Peyer's patch (tissue), 4 donors: ENCODE data around the gene KRTAP2-2. TPM values are rescaled to one million over a fixed set of nuclear protein-coding genes. Genes with fewer than 3 reads are reported as not detected.

Experiments used
- DNase-seq, 3 donors: peaks; one replicate each; pipeline ENCODE4 v3.0.0-alpha.2; 2017 to 2019
- H3K27ac ChIP-seq, 4 donors: fragments of 200-600 bp; sonication (generic); one replicate each; pipeline ENCODE4 v1.5.1; 2016 to 2019
- H3K27me3 ChIP-seq, 2 donors: fragments of 200-600 bp; sonication (generic); one replicate each; pipeline ENCODE4 v1.5.1; 2019
- H3K36me3 ChIP-seq, 3 donors: fragments of 200-600 bp; sonication (generic); one replicate each; pipeline ENCODE4 v1.5.1; 2016 to 2019
- H3K4me1 ChIP-seq, 4 donors: fragments of 200-600 bp; sonication (generic); one replicate each; pipeline ENCODE4 v1.5.1; 2016 to 2019
- H3K4me3 ChIP-seq, 4 donors: fragments of 200-600 bp; sonication (generic); 1 replicate in 3 of 4; 2 replicates in 1 of 4; pipeline ENCODE4 v1.5.1; 2016 to 2019; ENCODE audit warnings: mild to moderate bottlenecking in 1 of 4
- H3K9me3 ChIP-seq, 4 donors: fragments of 200-600 bp; sonication (generic); one replicate each; pipeline ENCODE4 v1.5.1; 2016 to 2019; ENCODE audit warnings: mild to moderate bottlenecking in 1 of 4
- POLR2A ChIP-seq, 2 donors: fragments of 450-650 bp; IDR thresholded peaks; one replicate each; pipeline ENCODE4 v1.5.1; 2017; ENCODE audit warnings: antibody characterized with exemption in 2 of 2, mild to moderate bottlenecking in 2 of 2, moderate library complexity in 2 of 2
- total RNA-seq, 4 donors: library from RNA; depleted of rRNA; stranded (reverse); fragments of >200 nt; gene quantifications; one replicate each; pipeline ENCODE4 v1.1.0, GENCODE V29; 2016
- TF ChIP-seq, protein P1 (sequence below), 6 experiments: fragments of 450-650 bp in 4 of 6; fragments of 200-600 bp in 2 of 6; sonication (generic) in 1 of 6; IDR thresholded peaks; one replicate each; pipeline ENCODE4 v1.5.1; 2017 to 2019; ENCODE audit warnings: antibody characterized with exemption in 6 of 6, mild to moderate bottlenecking in 3 of 6, moderate library complexity in 1 of 6

The KRTAP2-2 gene
- total RNA-seq, 4 donors from 2014 or later, result not detected

DNA sequence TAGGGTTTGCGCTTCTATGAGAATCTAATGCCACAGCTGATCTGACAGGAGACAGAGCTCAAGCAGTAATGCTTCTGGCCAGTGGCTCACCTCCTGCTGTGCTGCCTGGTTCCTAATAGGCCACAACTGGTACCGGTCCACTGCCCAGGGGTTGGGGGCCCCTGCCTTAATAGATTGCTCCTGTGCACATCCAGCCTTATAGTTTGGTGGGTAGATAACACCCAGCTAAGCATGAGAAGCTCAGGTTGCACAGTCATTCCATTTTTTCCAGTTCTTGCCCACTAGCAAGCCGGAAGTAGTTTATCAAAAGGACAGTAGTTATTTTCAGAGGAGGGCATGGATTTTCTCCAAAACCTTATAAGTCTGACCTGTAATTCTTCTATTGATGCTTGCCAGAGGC is 35.6 kb downstream of the KRTAP2-2 start:
- Histone ChIP-seq H3K27ac (no peak overlapping the region), H3K27me3 (no peaks in the 10 kb centered on the region), H3K9me3 (no peaks in the 10 kb centered on the region), H3K4me1 (no peaks in the 10 kb centered on the region), H3K4me3 (no peak overlapping the region), H3K36me3 (no peaks in the 10 kb centered on the region)
- no peak for TF ChIP-seq POLR2A (IDR thresholded peaks at IDR 0.05)
- TF ChIP-seq, protein P1, sequence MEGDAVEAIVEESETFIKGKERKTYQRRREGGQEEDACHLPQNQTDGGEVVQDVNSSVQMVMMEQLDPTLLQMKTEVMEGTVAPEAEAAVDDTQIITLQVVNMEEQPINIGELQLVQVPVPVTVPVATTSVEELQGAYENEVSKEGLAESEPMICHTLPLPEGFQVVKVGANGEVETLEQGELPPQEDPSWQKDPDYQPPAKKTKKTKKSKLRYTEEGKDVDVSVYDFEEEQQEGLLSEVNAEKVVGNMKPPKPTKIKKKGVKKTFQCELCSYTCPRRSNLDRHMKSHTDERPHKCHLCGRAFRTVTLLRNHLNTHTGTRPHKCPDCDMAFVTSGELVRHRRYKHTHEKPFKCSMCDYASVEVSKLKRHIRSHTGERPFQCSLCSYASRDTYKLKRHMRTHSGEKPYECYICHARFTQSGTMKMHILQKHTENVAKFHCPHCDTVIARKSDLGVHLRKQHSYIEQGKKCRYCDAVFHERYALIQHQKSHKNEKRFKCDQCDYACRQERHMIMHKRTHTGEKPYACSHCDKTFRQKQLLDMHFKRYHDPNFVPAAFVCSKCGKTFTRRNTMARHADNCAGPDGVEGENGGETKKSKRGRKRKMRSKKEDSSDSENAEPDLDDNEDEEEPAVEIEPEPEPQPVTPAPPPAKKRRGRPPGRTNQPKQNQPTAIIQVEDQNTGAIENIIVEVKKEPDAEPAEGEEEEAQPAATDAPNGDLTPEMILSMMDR (IDR thresholded peaks at IDR 0.05), result no peak
- no peak for DNase-seq

DNA sequence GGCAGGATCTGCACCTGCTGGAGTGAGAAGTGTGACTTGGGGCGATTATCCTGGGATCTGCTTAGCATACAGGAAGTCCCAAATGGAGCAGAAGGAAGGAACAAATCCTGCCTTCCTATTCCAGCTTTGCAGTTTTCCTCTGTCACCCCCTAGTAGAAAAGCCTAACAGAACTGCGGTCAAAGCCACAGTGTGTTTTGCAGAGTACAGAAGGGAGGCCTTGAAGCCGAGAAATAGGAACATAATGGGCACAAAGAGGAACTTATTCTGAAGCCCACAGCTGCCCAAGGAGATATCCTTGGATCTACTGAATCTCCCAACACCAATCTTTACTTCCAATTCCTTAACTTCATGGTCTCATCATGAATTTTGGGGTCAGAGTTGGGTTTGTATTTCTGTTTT is 36.5 kb downstream of the KRTAP2-2 start:
- Histone ChIP-seq H3K4me3 (no peak overlapping the region), H3K36me3 (no peaks in the 10 kb centered on the region), H3K4me1 (no peaks in the 10 kb centered on the region), H3K27ac (no peak overlapping the region), H3K9me3 (no peaks in the 10 kb centered on the region), H3K27me3 (no peaks in the 10 kb centered on the region)
- DNase-seq, result no peak
- TF ChIP-seq POLR2A (IDR thresholded peaks at IDR 0.05), result no peak

DNA sequence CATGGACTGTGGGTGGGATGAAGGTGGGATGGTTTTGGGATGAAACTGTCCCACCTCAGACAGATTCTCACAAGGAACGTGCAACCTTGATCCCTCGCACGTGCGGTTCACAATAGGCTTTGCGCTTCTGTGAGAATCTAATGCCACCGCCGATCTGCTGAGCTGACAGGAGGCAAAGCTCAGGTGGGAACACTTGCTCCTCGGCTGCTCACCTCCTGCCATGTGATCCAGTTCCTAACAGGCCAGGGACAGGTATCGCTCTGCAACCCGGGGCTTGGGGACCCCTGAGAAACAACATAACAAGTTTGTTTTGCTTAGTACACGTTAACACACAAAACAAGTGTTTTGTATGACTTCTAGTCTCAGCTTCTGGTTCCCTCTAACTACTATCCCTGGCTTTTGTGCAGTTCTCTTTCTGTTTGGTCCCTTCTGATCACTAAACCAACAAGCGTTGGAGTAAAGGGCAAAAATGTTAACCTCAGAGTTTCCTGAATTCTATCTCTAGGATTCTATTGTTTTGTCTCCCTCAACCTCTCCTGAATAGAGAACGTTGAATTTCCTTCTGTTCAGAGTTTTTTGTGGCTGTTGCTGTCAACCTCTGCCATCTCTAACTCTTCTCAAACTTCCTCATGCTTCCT is 38.3 kb downstream of the KRTAP2-2 start:
- no peaks in the 10 kb centered on the region for H3K4me1 ChIP-seq
- DNase-seq, result no peak
- H3K4me3 ChIP-seq, result no peak overlapping the region
- H3K27ac ChIP-seq, result no peak overlapping the region
- no peaks in the 10 kb centered on the region for H3K27me3 ChIP-seq
- TF ChIP-seq, protein P1 (IDR thresholded peaks at IDR 0.05), result no peak
- no peak for TF ChIP-seq POLR2A (IDR thresholded peaks at IDR 0.05)
- no peaks in the 10 kb centered on the region for H3K36me3 ChIP-seq
- H3K9me3 ChIP-seq, result no peaks in the 10 kb centered on the region

DNA sequence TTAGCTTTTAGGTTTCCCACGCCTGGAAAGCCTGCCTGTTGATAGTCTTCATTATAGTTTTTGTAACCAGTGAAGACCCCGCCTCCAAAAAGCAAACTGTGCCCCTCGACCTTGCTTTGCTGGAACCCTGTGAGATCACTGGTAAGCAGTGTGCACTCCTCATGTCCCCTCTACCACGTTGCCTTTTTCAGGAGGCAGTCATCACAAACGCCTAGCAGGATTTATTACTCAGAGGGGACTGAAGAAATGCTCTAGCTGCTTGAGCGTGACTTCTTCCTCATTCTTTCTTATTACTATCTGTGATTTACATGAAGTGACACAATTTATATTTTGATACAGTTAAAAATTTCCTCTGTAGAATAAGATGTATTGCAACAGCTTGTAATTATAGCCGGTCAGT is 39.6 kb downstream of the KRTAP2-2 start:
- no peak for DNase-seq
- no peaks in the 10 kb centered on the region for H3K4me1 ChIP-seq
- H3K27me3 ChIP-seq, result no peaks in the 10 kb centered on the region
- no peaks in the 10 kb centered on the region for H3K9me3 ChIP-seq
- H3K27ac ChIP-seq, result no peak overlapping the region
- H3K36me3 ChIP-seq, result no peaks in the 10 kb centered on the region
- H3K4me3 ChIP-seq, result no peak overlapping the region
- TF ChIP-seq, protein P1 (IDR thresholded peaks at IDR 0.05), result no peak
- no peak for TF ChIP-seq POLR2A (IDR thresholded peaks at IDR 0.05)

DNA sequence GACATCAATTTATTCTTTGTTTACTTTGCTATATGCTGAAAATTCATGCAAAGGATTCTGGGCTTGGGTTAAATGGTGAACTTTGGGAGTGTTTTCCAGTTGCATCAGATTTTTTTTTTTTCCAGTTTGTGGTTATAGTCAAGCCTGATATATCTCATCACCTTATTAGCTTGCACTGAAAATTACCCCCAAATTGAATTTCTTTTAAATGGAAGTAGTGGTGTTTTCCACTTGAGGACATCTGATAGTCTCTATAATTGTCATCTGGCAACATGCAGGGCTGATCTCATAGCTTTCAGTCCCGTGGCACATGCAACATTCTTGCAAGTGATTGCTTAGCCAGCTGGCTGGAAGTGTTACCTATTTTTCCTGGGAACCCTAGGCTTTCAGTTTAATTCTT is 41.4 kb downstream of the KRTAP2-2 start:
- no peak for DNase-seq
- Histone ChIP-seq H3K36me3 (no peaks in the 10 kb centered on the region), H3K27ac (no peak overlapping the region), H3K4me3 (no peak overlapping the region), H3K9me3 (no peaks in the 10 kb centered on the region), H3K27me3 (no peaks in the 10 kb centered on the region), H3K4me1 (no peaks in the 10 kb centered on the region)
- TF ChIP-seq, protein P1 (IDR thresholded peaks at IDR 0.05), result no peak
- no peak for TF ChIP-seq POLR2A (IDR thresholded peaks at IDR 0.05)

DNA sequence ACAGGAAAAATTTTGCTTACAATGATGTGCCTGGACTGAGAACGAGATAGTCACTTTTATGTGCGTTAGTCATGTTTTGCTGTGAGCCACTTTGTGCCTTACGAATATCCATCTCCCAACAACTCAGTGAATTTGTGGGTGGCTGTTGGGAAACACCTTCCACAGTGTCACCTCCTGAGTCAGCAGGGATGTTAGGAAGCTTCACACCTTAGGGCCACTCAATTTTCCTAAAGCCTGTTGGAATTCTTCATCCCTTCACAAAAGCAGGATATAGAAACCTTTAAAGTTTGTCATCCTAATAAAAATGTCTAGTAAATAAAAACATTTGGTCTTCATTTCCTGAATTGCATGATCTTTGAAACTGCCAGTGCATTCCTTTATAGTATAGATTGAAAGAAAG is 41.8 kb downstream of the KRTAP2-2 start:
- Histone ChIP-seq H3K36me3 (no peaks in the 10 kb centered on the region), H3K4me3 (no peak overlapping the region), H3K4me1 (no peaks in the 10 kb centered on the region), H3K9me3 (no peaks in the 10 kb centered on the region), H3K27me3 (no peaks in the 10 kb centered on the region), H3K27ac (no peak overlapping the region)
- TF ChIP-seq, protein P1 (IDR thresholded peaks at IDR 0.05), result no peak
- no peak for TF ChIP-seq POLR2A (IDR thresholded peaks at IDR 0.05)
- no peak for DNase-seq
